Measurements from ENCODE around the gene APOM. TPM values are rescaled to one million over a fixed set of nuclear protein-coding genes. Genes with fewer than 3 reads are reported as not detected.

The APOM gene
- total and polyA plus RNA-seq, 12 donors, result 2.3 to 18.2 (median 4.5) TPM; not detected in 1

DNA sequence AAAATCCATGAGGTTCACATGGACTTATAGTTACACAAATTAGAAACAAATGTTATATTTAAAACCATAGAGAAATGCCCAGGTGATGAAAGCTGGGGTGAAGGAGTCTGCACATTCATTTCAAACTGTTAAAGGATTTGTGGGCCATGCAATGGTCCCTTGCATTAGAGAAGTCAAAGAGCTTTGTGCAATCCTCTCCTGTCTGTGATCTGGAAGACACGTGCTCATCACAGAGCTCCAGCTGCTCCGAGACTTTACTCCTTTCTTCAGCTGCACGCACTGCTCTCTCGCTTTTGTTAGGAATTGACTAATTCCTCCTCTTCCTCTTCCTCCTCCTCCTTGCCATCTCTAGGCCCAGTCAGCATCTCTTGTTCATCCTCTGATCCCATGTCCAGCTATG, 44.7 kb upstream of the APOM start:
- no peaks in the 10 kb centered on the region for H3K4me1 ChIP-seq (replicated peaks in 1 of 2)
- no peaks in the 10 kb centered on the region for H3K36me3 ChIP-seq (replicated peaks in 1 of 2)
- no peak overlapping the region for H3K27ac ChIP-seq
- intact Hi-C loops (cut with DNase I), result no loop called here
- no peak for DNase-seq
- no peak for TF ChIP-seq POLR2A (IDR thresholded peaks at IDR 0.05)
- TF ChIP-seq, protein P1, sequence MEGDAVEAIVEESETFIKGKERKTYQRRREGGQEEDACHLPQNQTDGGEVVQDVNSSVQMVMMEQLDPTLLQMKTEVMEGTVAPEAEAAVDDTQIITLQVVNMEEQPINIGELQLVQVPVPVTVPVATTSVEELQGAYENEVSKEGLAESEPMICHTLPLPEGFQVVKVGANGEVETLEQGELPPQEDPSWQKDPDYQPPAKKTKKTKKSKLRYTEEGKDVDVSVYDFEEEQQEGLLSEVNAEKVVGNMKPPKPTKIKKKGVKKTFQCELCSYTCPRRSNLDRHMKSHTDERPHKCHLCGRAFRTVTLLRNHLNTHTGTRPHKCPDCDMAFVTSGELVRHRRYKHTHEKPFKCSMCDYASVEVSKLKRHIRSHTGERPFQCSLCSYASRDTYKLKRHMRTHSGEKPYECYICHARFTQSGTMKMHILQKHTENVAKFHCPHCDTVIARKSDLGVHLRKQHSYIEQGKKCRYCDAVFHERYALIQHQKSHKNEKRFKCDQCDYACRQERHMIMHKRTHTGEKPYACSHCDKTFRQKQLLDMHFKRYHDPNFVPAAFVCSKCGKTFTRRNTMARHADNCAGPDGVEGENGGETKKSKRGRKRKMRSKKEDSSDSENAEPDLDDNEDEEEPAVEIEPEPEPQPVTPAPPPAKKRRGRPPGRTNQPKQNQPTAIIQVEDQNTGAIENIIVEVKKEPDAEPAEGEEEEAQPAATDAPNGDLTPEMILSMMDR (IDR thresholded peaks at IDR 0.05), result no peak
- WGBS, 4 donors, result 65 to 76% (median 72%) methylated on average over 4 of the region's 4 CpGs
- no peaks in the 10 kb centered on the region for H3K27me3 ChIP-seq
- no peak overlapping the region for H3K4me3 ChIP-seq
- H3K9me3 ChIP-seq (replicated peaks in 1 of 3), result no peaks in the 10 kb centered on the region

DNA sequence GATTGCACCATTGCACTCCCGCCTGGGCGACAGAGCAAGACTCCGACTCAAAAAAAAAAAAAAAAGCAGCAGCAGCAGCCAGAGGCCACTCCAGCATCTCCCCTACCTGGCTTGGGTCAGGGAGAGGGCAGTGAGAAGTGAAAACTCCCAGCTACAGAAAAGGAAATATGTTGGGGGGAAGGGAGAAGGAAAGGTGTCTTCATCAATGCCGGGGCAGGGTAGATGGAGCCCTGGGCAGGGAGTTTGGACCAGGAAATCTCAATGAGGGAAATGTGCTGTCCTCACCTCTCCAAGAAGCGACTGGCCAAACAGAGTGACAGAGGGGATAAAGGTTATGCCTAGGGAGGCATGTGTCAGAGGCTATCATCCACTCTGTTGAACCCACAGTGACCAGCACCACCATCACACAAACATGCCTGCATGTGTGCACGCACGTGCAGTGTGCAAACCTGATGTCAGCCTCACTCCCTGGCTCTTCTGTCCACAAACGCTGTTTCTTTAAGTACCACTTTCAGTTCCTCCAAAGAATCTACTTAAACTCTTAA, 41.5 kb upstream of the APOM start:
- no peak for TF ChIP-seq POLR2A (IDR thresholded peaks at IDR 0.05)
- H3K27me3 ChIP-seq, result no peaks in the 10 kb centered on the region
- 72 to 80% (median 73%) methylated on average over 8 of the region's 8 CpGs for WGBS, 4 donors
- peaks cover 0 to under 1% of the 10 kb centered on the region in 2 donors for H3K4me1 ChIP-seq (replicated peaks in 1 of 2)
- no peak for DNase-seq
- H3K4me3 ChIP-seq, result no peak overlapping the region
- no peaks in the 10 kb centered on the region for H3K9me3 ChIP-seq (replicated peaks in 1 of 3)
- intact Hi-C loops (cut with DNase I), result no loop called here
- no peaks in the 10 kb centered on the region for H3K36me3 ChIP-seq (replicated peaks in 1 of 2)
- peak overlapping the region in 1 of 5 donors; percentile 67 for H3K27ac ChIP-seq

DNA sequence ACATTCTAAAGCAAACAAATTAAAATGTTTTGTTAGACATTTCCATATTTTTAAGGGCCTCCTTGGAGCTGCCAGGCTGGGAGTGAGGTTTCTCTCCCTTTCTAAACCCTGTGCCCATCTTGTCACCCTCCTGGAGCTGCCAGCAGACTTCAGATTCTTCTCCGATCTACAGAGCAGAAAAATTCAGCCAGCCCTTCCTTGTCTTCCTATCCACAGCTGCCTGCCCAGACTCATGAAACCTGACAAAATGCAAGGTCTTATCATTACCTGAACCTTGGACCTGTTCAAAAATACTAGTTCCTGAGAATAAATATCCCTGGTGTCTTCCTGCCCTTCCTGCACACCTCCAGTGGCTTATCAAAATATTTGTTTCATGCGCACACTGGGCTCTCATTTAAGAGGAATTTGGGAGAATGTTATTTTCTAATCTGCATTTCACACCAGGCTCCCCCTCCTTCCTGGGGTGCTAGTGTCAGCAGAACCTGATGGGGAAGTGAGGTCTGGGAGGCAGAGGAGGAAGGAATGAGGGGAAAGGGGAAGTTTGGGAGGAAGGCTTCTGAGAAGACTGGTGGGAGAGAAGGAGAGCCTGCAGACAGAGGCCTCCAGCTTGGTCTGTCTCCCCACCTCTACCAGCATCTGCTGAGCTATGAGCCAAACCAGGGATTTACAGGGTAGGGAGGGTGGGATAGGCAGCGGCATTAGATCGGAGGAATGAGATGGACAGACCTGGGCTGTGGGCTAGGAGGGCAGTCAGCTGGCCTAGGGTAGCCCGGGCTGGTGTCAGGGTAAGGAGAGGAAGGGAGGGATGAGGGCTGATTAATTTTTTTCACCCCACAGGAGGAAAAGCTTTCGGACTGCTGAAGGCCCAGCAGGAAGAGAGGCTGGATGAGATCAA, 40.8 kb upstream of the APOM start, which contains the start of gene AIF1:
TSS of gene AIF1 (plus strand) at position 551 of the 895 bp plus-strand sequence. CDS start at position 647, 96 bp downstream.
- no peaks in the 10 kb centered on the region for H3K36me3 ChIP-seq (replicated peaks in 1 of 2)
- H3K4me1 ChIP-seq (replicated peaks in 1 of 2), result peaks cover 0 to 5% of the 10 kb centered on the region in 2 donors
- DNase-seq, result no peak
- H3K27ac ChIP-seq, result peak within 1 kb of the TSS in 2 of 5 donors; percentile 41 to 72
- intact Hi-C loops (cut with DNase I), result no loop called here
- H3K9me3 ChIP-seq (replicated peaks in 1 of 3), result no peaks in the 10 kb centered on the region
- H3K27me3 ChIP-seq, result no peaks in the 10 kb centered on the region
- H3K4me3 ChIP-seq, result peak within 1 kb of the TSS in 1 of 4 donors; percentile 32
- TF ChIP-seq, protein P1 (IDR thresholded peaks at IDR 0.05), result no peak
- no peak for TF ChIP-seq POLR2A (IDR thresholded peaks at IDR 0.05)
- WGBS, 4 donors, result 53 to 75% (median 65%) methylated on average over 6 of the region's 6 CpGs

DNA sequence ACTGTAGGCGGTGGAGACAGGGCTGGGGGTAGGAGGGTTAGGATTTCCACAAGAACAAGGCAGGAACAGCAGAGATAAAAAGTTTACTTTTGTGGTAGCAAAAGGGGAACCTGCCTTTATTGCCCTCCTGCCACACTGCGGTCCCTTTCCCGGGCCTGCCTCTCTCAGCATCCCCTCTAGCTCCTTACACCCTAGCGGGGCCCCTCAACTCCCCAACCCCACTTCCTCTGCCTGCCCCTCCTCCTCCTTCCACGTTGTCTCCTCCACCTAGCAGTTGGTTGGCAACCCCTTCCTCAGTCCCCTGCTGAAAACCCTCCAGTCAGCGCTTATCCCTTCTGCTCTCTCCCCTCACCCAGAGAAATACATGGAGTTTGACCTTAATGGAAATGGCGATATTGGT, 39.9 kb upstream of the APOM start:
- TF ChIP-seq, protein P1 (IDR thresholded peaks at IDR 0.05), result no peak
- no peak for TF ChIP-seq POLR2A (IDR thresholded peaks at IDR 0.05)
- no peaks in the 10 kb centered on the region for H3K9me3 ChIP-seq (replicated peaks in 1 of 3)
- H3K27me3 ChIP-seq, result no peaks in the 10 kb centered on the region
- peaks cover 0 to 5% of the 10 kb centered on the region in 2 donors for H3K4me1 ChIP-seq (replicated peaks in 1 of 2)
- intact Hi-C loops (cut with DNase I), result no loop called here
- H3K36me3 ChIP-seq (replicated peaks in 1 of 2), result no peaks in the 10 kb centered on the region
- DNase-seq, result no peak
- peak overlapping the region in 2 of 5 donors; percentile 41 to 72 for H3K27ac ChIP-seq
- 55 to 68% (median 60%) methylated on average over 6 to 7 of the region's 7 CpGs for WGBS, 4 donors
- peak overlapping the region in 1 of 4 donors; percentile 32 for H3K4me3 ChIP-seq

Data from adrenal gland (tissue), 12 donors.